H1 (cell line): ENCODE data around the gene NUP42. TPM values are rescaled to one million over a fixed set of nuclear protein-coding genes. Genes with fewer than 3 reads are reported as not detected.
"Not testable (repeated sequence)": the region's sequence is repeated elsewhere in the genome, so short reads cannot be mapped to it uniquely, and the experiment has no call there.

Source experiments
- CTCF ChIA-PET: fragments of 300-600 bp; sonication (Branson Sonifier 250); formaldehyde crosslinking; loops from one replicate; lab custom pipeline; 2021; ENCODE audit not compliant: partially characterized antibody; lab: Charles Lee
- POLR2A ChIA-PET: fragments of 300-600 bp; sonication (Branson Sonifier 250); formaldehyde crosslinking; loops from one replicate; lab custom pipeline; 2021; ENCODE audit warnings: inconsistent platforms; ENCODE audit not compliant: partially characterized antibody; lab: Charles Lee
- DNase-seq, 2 experiments: peaks; one replicate each; pipeline versions ENCODE4 v3.0.0 to v3.0.0-alpha.2; 2010 to 2022; ENCODE audit warnings: low spot score in 2 of 2, low read depth in 1 of 2, mixed read lengths in 1 of 2
- FAIRE-seq: peaks from 2 replicates; lab custom pipeline; 2011; peaks lifted over from hg19 to GRCh38; lab: Jason Lieb, UNC
- H2AFZ ChIP-seq: 2 replicates; pipeline ENCODE4 v1.8.1; 2012; ENCODE audit warnings: low read length, inconsistent platforms
- H2AK5ac ChIP-seq: 2 replicates; pipeline ENCODE4 v1.6.1; 2013; ENCODE audit warnings: low read depth, low read length
- H2BK120ac ChIP-seq: replicated peaks from 2 replicates; pipeline ENCODE3; 2013; ENCODE audit warnings: low read depth, low read length, inconsistent platforms
- H2BK12ac ChIP-seq: 2 replicates; pipeline ENCODE4 v1.6.1; 2013; ENCODE audit warnings: low read depth, low read length
- H2BK15ac ChIP-seq: 2 replicates; pipeline ENCODE4 v1.6.1; 2013; ENCODE audit warnings: low read length
- H2BK20ac ChIP-seq: 2 replicates; pipeline ENCODE4 v1.6.1; 2013; ENCODE audit warnings: low read length
- H2BK5ac ChIP-seq: 2 replicates; pipeline ENCODE4 v1.6.1; 2013; ENCODE audit warnings: low read depth, low read length
- H3K14ac ChIP-seq: 2 replicates; pipeline ENCODE4 v1.6.1; 2013; ENCODE audit warnings: inconsistent platforms; ENCODE audit not compliant: insufficient read length
- H3K18ac ChIP-seq: 2 replicates; pipeline ENCODE4 v1.6.1; 2013; ENCODE audit warnings: low read length; ENCODE audit errors: extremely low read depth
- H3K23ac ChIP-seq: 2 replicates; pipeline ENCODE4 v1.6.1; 2013; ENCODE audit warnings: inconsistent platforms; ENCODE audit not compliant: insufficient read length
- H3K23me2 ChIP-seq: 2 replicates; pipeline ENCODE4 v1.6.1; 2013; ENCODE audit warnings: low read depth, low read length
- H3K27ac ChIP-seq: 2 replicates; pipeline ENCODE4 v1.6.1; 2011; ENCODE audit warnings: low read depth, low read length, inconsistent platforms
- H3K27me3 ChIP-seq, 4 experiments: replicated peaks in 1 of 4; 1 replicate in 1 of 4; 2 replicates in 3 of 4; pipeline versions ENCODE4 v1.6.1 to v1.8.1; 2011 to 2013; ENCODE audit warnings: low read length in 3 of 4, mild to moderate bottlenecking in 3 of 4, inconsistent platforms in 2 of 4, mixed read lengths in 2 of 4, moderate library complexity in 1 of 4; ENCODE audit not compliant: control insufficient read depth in 3 of 4, insufficient read depth in 3 of 4; ENCODE audit errors: extremely low read depth in 1 of 4
- H3K36me3 ChIP-seq, 4 experiments: 2 replicates each; pipeline versions ENCODE4 v1.6.1 to v1.8.1; 2011 to 2013; ENCODE audit warnings: mild to moderate bottlenecking in 4 of 4, low read length in 3 of 4, moderate library complexity in 2 of 4, control low read depth in 1 of 4, inconsistent platforms in 1 of 4; ENCODE audit not compliant: insufficient read depth in 4 of 4, control insufficient read depth in 2 of 4
- H3K4ac ChIP-seq: replicated peaks from 2 replicates; pipeline ENCODE3; 2013; ENCODE audit warnings: low read length, low read depth, mixed read lengths, inconsistent platforms; ENCODE audit not compliant: insufficient read length
- H3K4me1 ChIP-seq, 4 experiments: replicated peaks in 1 of 4; 1 replicate in 1 of 4; 2 replicates in 3 of 4; pipeline versions ENCODE4 v1.6.1 to v1.8.1; 2011 to 2013; ENCODE audit warnings: low read length in 3 of 4, inconsistent platforms in 2 of 4, mixed read lengths in 1 of 4; ENCODE audit not compliant: insufficient read depth in 4 of 4, control insufficient read depth in 3 of 4
- H3K4me2 ChIP-seq, 2 experiments: 2 replicates each; pipeline versions ENCODE4 v1.6.1 to v1.8.1; 2011 to 2013; ENCODE audit warnings: low read depth in 2 of 2, low read length in 2 of 2, control low read depth in 1 of 2, inconsistent platforms in 1 of 2, mild to moderate bottlenecking in 1 of 2; ENCODE audit not compliant: insufficient read depth in 1 of 2
- H3K4me3 ChIP-seq, 4 experiments: fragments of 200-600, 300-600 bp in 1 of 4; sonication (generic), shearing (Covaris generic), sonication (Bioruptor Twin) in 1 of 4; 2 replicates each; pipeline versions ENCODE4 v1.5.1 to v1.8.1; 2011 to 2016; ENCODE audit warnings: low read length in 4 of 4, low read depth in 3 of 4, control low read depth in 2 of 4, inconsistent platforms in 2 of 4, mild to moderate bottlenecking in 2 of 4, mixed read lengths in 1 of 4, moderate library complexity in 1 of 4; ENCODE audit not compliant: insufficient read depth in 2 of 4; ENCODE audit errors: extremely low read depth in 1 of 4
- H3K56ac ChIP-seq: replicated peaks from 2 replicates; pipeline ENCODE3; 2013; ENCODE audit warnings: low read depth, mild to moderate bottlenecking, mixed read lengths, low read length, inconsistent platforms; ENCODE audit not compliant: insufficient read length
- H3K79me1 ChIP-seq: 2 replicates; pipeline ENCODE4 v1.6.1; 2013; ENCODE audit warnings: low read depth, low read length, control low read depth
- H3K79me2 ChIP-seq, 2 experiments: 2 replicates each; pipeline versions ENCODE4 v1.6.1 to v1.8.1; 2012 to 2013; ENCODE audit warnings: low read length in 2 of 2, mild to moderate bottlenecking in 2 of 2, inconsistent platforms in 1 of 2; ENCODE audit not compliant: insufficient read depth in 2 of 2, control insufficient read depth in 1 of 2
- H3K9ac ChIP-seq, 4 experiments: replicated peaks in 1 of 4; 1 replicate in 1 of 4; 2 replicates in 3 of 4; pipeline versions ENCODE4 v1.6.1 to v1.8.1; 2011 to 2013; ENCODE audit warnings: low read depth in 3 of 4, low read length in 3 of 4, control low read depth in 2 of 4, mild to moderate bottlenecking in 2 of 4, moderate library complexity in 2 of 4, inconsistent platforms in 1 of 4; ENCODE audit errors: extremely low read depth in 1 of 4
- H3K9me3 ChIP-seq, 2 experiments: 2 replicates each; pipeline versions ENCODE4 v1.6.1 to v1.8.1; 2012 to 2013; ENCODE audit warnings: mild to moderate bottlenecking in 2 of 2, moderate library complexity in 2 of 2, control low read depth in 1 of 2, inconsistent platforms in 1 of 2, low read depth in 1 of 2, low read length in 1 of 2, mixed read lengths in 1 of 2; ENCODE audit not compliant: insufficient read depth in 2 of 2
- H4K20me1 ChIP-seq, 2 experiments: replicated peaks in 1 of 2; 2 replicates each; pipeline versions ENCODE3 to v1.8.1; 2011 to 2013; ENCODE audit warnings: inconsistent platforms in 2 of 2, low read length in 2 of 2, mild to moderate bottlenecking in 1 of 2; ENCODE audit not compliant: insufficient read depth in 2 of 2, control insufficient read depth in 1 of 2
- H4K5ac ChIP-seq: 2 replicates; pipeline ENCODE4 v1.6.1; 2013; ENCODE audit warnings: low read length, low read depth, mixed read lengths, inconsistent platforms; ENCODE audit not compliant: insufficient read length
- H4K8ac ChIP-seq: 2 replicates; pipeline ENCODE4 v1.8.0; 2013; ENCODE audit warnings: mild to moderate bottlenecking, moderate library complexity, low read length, inconsistent platforms; ENCODE audit not compliant: insufficient read depth; ENCODE audit errors: extremely low read depth
- H4K91ac ChIP-seq: replicated peaks from 2 replicates; pipeline ENCODE3; 2013; ENCODE audit warnings: low read length, mixed read lengths, inconsistent platforms; ENCODE audit not compliant: insufficient read length
- WGBS, 2 experiments: shearing (Covaris generic) in 1 of 2; methylation state at CpG; one replicate each; pipeline versions ENCODE4 v1.1.6 to v1.1.7; 2013 to 2015; ENCODE audit warnings: low lambda C conversion rate in 2 of 2, mixed read lengths in 2 of 2, inconsistent platforms in 1 of 2, low coverage in 1 of 2, missing lambda C conversion rate in 1 of 2; ENCODE audit not compliant: insufficient replicate concordance in 2 of 2, insufficient coverage in 1 of 2, insufficient read length in 1 of 2; ENCODE audit errors: extremely low coverage in 1 of 2, missing lambda C conversion rate in 1 of 2; 5-methylcytosine and 5-hydroxymethylcytosine counted together
- polyA plus RNA-seq, 7 experiments: library from polyadenylated mRNA; depleted of rRNA in 3 of 7; stranded (reverse) in 5 of 7; unstranded in 2 of 7; fragments of >200 nt in 5 of 7; fragments of 200-250 nt in 2 of 7; gene quantifications; 1 replicate in 5 of 7; 2 replicates in 1 of 7; 4 replicates in 1 of 7; pipeline versions ENCODE4 v1.2.1 to v1.2.3, GENCODE V29; 2011 to 2013; ENCODE audit warnings: missing spikeins in 2 of 7, mixed read lengths in 2 of 7
- total RNA-seq: library from RNA; stranded (reverse); fragmentation: NEBNext Ultra II Directional; extraction: Animal tissue kit (Norgen Biotek cat#: 25700); gene quantifications from 2 replicates; pipeline ENCODE4 v1.2.1, GENCODE V29; 2021
- TF ChIP-seq, protein P1 (sequence below), 3 experiments: IDR thresholded peaks; 1 replicate in 2 of 3; 2 replicates in 1 of 3; pipeline versions ENCODE4 v1.5.1 to v1.6.1; 2011; ENCODE audit warnings: low read length in 3 of 3, mild to moderate bottlenecking in 3 of 3, inconsistent platforms in 2 of 3, low read depth in 1 of 3, moderate library complexity in 1 of 3; ENCODE audit not compliant: insufficient read depth in 1 of 3; ENCODE audit errors: control extremely low read depth in 1 of 3

The NUP42 gene
- total and polyA plus RNA-seq, 2 of the 8 experiments (the other 6 are each of a cell fraction or from before 2014, with no cell fraction given) = 31.8 to 41.2 TPM

GRCh38 chr7:23196306-23196705 lies 14.5 kb downstream of the NUP42 start (continued):
- TF ChIP-seq, protein P1, sequence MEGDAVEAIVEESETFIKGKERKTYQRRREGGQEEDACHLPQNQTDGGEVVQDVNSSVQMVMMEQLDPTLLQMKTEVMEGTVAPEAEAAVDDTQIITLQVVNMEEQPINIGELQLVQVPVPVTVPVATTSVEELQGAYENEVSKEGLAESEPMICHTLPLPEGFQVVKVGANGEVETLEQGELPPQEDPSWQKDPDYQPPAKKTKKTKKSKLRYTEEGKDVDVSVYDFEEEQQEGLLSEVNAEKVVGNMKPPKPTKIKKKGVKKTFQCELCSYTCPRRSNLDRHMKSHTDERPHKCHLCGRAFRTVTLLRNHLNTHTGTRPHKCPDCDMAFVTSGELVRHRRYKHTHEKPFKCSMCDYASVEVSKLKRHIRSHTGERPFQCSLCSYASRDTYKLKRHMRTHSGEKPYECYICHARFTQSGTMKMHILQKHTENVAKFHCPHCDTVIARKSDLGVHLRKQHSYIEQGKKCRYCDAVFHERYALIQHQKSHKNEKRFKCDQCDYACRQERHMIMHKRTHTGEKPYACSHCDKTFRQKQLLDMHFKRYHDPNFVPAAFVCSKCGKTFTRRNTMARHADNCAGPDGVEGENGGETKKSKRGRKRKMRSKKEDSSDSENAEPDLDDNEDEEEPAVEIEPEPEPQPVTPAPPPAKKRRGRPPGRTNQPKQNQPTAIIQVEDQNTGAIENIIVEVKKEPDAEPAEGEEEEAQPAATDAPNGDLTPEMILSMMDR (IDR thresholded peaks at IDR 0.05; ENCODE audit: control extremely low read depth in 1 of 3, insufficient read depth in 1 of 3, low read depth in 1 of 3, low read length in 3 of 3) = no peak

- H3K4me2 ChIP-seq, H3K56ac ChIP-seq, H2AK5ac ChIP-seq, H4K8ac ChIP-seq, H2BK20ac ChIP-seq, H3K27me3 ChIP-seq, DNase-seq, H4K5ac ChIP-seq, H2BK12ac ChIP-seq, FAIRE-seq, H3K23me2 ChIP-seq, H2BK15ac ChIP-seq, H3K79me2 ChIP-seq, H3K14ac ChIP-seq, H4K20me1 ChIP-seq, H3K18ac ChIP-seq, H3K4ac ChIP-seq, H3K4me1 ChIP-seq, H2AFZ ChIP-seq, POLR2A ChIA-PET, H3K27ac ChIP-seq, H4K91ac ChIP-seq, CTCF ChIA-PET, H2BK120ac ChIP-seq, H3K9me3 ChIP-seq, H3K23ac ChIP-seq, H3K4me3 ChIP-seq, H3K79me1 ChIP-seq, H2BK5ac ChIP-seq, H3K9ac ChIP-seq: not testable (repeated sequence)
- peaks cover 9 to 39% (median 23%) of the 10 kb centered on the region in 4 experiments for H3K36me3 ChIP-seq
- 92% methylated on average over 4 of the region's 5 CpGs; no CpG with 5 or more reads in 1 of the 2 experiments for WGBS, 2 experiments
These were observed 15.9 kb downstream of the NUP42 start for GRCh38 chr7:23197745-23198144.
